ES-I3 (cell line): ENCODE measurements around the gene SCTR.

Experiments
- H3K36me3 ChIP-seq: 2 replicates; pipeline ENCODE4 v1.6.1; 2013; ENCODE audit warnings: mild to moderate bottlenecking, low read length, control low read depth, moderate library complexity; ENCODE audit not compliant: insufficient read depth
- H3K4me1 ChIP-seq: 2 replicates; pipeline ENCODE4 v1.6.1; 2013; ENCODE audit warnings: mild to moderate bottlenecking, control low read depth, low read length; ENCODE audit not compliant: insufficient read depth
- H3K9ac ChIP-seq: 2 replicates; pipeline ENCODE4 v1.6.1; 2013; ENCODE audit warnings: low read depth, mild to moderate bottlenecking, low read length, moderate library complexity
- H3K9me3 ChIP-seq: 2 replicates; pipeline ENCODE4 v1.6.1; 2013; ENCODE audit warnings: mild to moderate bottlenecking, low read length, moderate library complexity; ENCODE audit not compliant: control insufficient read depth, insufficient read depth

SCTR gene

GRCh38 chr2:119446037-119446436, 78.2 kb downstream of the SCTR start:
- Histone ChIP-seq H3K4me1 (peaks cover 3% of the 10 kb centered on the region; the same call in 1 of the 2 replicates), H3K9me3 (no peaks in the 10 kb centered on the region), H3K36me3 (no peaks in the 10 kb centered on the region), H3K9ac (no peak overlapping the region)

- Histone ChIP-seq H3K9ac (no peak overlapping the region), H3K4me1 (no peaks in the 10 kb centered on the region; the same call in 1 of the 2 replicates), H3K36me3 (no peaks in the 10 kb centered on the region), H3K9me3 (no peaks in the 10 kb centered on the region)
These were observed 81.4 kb downstream of the SCTR start for GRCh38 chr2:119442850-119443249.

DNA sequence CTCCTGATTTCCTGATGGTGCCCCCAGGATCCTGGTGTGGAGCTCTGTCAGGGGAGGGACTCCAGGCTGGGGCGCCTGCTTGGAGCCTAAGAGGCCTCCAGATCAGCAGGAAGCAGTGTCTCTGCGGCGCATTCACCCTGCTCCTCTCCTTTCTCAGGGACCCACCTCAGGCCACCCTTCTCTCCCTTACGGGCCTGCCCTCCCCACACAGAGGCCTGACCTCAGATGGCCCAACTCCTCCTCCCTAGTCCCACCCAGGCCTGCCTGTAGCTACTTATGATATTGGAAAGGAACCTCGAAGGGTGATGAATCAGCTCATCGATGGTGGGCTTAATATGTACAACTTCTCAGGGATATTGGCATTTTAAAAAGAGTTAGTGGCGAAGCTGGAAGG, 82.1 kb downstream of the SCTR start:
- Histone ChIP-seq H3K9ac (no peak overlapping the region), H3K9me3 (no peaks in the 10 kb centered on the region), H3K4me1 (no peaks in the 10 kb centered on the region; the same call in 1 of the 2 replicates), H3K36me3 (no peaks in the 10 kb centered on the region)

- H3K9me3 ChIP-seq, result no peaks in the 10 kb centered on the region
- H3K36me3 ChIP-seq, result no peaks in the 10 kb centered on the region
- H3K4me1 ChIP-seq, result no peaks in the 10 kb centered on the region; the same call in 1 of the 2 replicates
- H3K9ac ChIP-seq, result no peak overlapping the region
These were observed 82.7 kb downstream of the SCTR start for GRCh38 chr2:119441376-119442225.

DNA sequence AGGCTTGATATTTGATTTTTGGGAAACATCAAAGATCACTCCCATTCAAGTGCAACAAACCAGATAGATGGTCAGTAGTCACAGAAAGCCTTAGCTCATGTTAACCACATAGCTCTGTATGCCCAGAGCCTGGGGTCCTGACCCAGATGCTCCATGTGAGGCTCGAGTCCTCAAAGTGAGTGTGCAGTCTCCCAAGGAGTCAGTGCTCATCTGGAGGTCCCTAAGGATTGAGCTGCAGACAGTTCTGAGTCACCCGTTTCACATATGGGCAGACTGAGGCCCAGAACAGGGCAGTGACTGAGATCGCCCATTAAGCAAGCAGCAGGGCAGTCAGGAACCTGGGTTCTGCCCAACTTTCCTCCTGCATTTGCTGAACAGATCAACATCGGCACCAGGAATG, 83.4 kb downstream of the SCTR start:
- H3K9ac ChIP-seq, result no peak overlapping the region

GRCh38 chr2:119440501-119440870, 83.8 kb downstream of the SCTR start:
- H3K9me3 ChIP-seq, result no peaks in the 10 kb centered on the region
- H3K4me1 ChIP-seq, result no peaks in the 10 kb centered on the region
- H3K9ac ChIP-seq, result no peak overlapping the region
- H3K36me3 ChIP-seq, result no peaks in the 10 kb centered on the region

More for the DNA sequence above, 83.4 kb downstream of the SCTR start:
- no peaks in the 10 kb centered on the region for H3K9me3 ChIP-seq
- H3K4me1 ChIP-seq, result no peaks in the 10 kb centered on the region
- H3K36me3 ChIP-seq, result no peaks in the 10 kb centered on the region

- Histone ChIP-seq H3K9ac (no peak overlapping the region), H3K4me1 (peaks cover 4% of the 10 kb centered on the region), H3K36me3 (no peaks in the 10 kb centered on the region), H3K9me3 (no peaks in the 10 kb centered on the region)
These were observed 84.4 kb downstream of the SCTR start for GRCh38 chr2:119439574-119440500.

DNA sequence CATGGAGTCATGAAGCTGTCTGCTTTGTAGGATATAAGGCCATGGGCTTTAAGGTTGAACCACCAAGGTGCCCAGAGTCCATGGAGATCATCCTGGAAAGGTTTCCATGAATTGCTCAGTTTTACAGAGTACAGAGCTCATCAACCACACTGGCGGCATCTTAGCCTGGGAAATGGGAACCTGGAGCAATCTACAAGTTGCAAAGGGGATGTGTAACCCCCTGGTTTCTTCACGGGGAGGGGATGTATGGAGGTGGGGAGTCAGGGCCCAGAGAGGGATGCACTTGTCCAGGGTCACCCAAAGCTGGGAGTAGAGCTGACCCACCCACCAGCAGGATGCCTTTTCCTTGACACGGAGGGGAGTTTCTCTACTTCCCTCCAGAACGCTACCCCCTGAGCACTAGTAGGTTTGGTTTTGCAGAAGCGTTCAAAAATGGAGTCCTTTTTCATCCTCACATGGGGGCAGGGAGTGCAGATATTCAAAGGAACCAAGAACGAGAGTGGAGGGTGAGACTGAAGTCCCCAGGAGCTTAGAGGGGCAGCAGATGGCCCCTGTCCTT, 85.5 kb downstream of the SCTR start:
- no peaks in the 10 kb centered on the region for H3K36me3 ChIP-seq
- no peaks in the 10 kb centered on the region for H3K9me3 ChIP-seq
- no peak overlapping the region for H3K9ac ChIP-seq
- peaks cover 9% of the 10 kb centered on the region for H3K4me1 ChIP-seq

DNA sequence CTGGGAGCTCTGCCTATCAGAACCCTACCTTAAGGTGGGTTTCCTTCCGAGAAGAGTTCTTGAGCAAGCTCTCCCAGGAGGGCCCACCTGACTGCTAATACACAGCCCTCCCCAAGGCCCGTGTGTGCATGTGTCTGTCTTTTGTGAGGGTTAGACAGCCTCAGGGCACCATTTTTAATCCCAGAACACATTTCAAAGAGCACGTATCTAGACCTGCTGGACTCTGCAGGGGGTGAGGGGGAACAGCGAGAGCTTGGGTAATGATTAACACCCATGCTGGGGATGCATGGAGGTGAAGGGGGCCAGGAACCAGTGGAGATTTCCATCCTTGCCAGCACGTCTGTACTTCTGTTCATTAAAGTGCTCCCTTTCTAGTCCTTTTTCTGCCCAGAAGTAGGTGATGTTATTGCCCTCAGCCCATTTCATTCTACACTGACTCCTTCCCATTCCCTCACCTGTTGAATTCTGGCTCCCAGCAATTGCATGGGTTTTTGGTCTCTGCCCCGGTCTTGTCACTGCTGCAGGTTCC, 86.1 kb downstream of the SCTR start:
- Histone ChIP-seq H3K36me3 (no peaks in the 10 kb centered on the region), H3K9me3 (no peaks in the 10 kb centered on the region), H3K9ac (no peak overlapping the region), H3K4me1 (peaks cover 9% of the 10 kb centered on the region)

DNA sequence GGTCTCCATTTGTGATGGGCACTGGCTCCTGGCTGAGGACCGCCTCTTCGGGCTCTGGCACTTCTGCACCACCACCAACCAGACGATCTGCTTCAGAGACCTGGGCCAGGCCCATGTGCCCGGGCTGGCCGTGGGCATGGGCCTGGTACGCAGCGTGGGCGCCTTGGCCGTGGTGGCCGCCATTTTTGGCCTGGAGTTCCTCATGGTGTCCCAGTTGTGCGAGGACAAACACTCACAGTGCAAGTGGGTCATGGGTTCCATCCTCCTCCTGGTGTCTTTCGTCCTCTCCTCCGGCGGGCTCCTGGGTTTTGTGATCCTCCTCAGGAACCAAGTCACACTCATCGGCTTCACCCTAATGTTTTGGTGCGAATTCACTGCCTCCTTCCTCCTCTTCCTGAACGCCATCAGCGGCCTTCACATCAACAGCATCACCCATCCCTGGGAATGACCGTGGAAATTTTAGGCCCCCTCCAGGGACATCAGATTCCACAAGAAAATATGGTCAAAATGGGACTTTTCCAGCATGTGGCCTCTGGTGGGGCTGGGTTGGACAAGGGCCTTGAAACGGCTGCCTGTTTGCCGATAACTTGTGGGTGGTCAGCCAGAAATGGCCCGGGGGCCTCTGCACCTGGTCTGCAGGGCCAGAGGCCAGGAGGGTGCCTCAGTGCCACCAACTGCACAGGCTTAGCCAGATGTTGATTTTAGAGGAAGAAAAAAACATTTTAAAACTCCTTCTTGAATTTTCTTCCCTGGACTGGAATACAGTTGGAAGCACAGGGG, 87.1 kb downstream of the SCTR start:
- no peaks in the 10 kb centered on the region for H3K36me3 ChIP-seq
- no peak overlapping the region for H3K9ac ChIP-seq
- H3K9me3 ChIP-seq, result no peaks in the 10 kb centered on the region
- peaks cover 16% of the 10 kb centered on the region for H3K4me1 ChIP-seq

DNA sequence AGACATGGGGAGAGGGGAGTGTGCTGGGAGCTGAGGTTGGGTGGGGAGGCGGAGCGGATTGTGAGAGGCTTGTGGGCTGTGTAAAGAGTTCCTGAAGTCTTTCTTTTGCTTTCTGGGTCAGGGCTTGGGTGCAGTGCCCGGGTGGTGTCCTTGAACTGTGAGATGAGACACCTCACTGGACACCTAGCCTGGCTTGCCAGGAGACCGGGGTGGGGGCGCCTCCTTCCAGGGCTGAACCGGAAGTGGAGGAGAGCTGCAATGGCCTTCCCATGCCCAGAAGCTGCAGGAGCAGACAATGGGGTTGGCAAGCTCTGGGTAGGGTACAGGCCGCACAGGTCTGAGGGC, 88.4 kb downstream of the SCTR start:
- Histone ChIP-seq H3K36me3 (no peaks in the 10 kb centered on the region), H3K4me1 (peaks cover 16% of the 10 kb centered on the region), H3K9ac (no peak overlapping the region), H3K9me3 (no peaks in the 10 kb centered on the region)

DNA sequence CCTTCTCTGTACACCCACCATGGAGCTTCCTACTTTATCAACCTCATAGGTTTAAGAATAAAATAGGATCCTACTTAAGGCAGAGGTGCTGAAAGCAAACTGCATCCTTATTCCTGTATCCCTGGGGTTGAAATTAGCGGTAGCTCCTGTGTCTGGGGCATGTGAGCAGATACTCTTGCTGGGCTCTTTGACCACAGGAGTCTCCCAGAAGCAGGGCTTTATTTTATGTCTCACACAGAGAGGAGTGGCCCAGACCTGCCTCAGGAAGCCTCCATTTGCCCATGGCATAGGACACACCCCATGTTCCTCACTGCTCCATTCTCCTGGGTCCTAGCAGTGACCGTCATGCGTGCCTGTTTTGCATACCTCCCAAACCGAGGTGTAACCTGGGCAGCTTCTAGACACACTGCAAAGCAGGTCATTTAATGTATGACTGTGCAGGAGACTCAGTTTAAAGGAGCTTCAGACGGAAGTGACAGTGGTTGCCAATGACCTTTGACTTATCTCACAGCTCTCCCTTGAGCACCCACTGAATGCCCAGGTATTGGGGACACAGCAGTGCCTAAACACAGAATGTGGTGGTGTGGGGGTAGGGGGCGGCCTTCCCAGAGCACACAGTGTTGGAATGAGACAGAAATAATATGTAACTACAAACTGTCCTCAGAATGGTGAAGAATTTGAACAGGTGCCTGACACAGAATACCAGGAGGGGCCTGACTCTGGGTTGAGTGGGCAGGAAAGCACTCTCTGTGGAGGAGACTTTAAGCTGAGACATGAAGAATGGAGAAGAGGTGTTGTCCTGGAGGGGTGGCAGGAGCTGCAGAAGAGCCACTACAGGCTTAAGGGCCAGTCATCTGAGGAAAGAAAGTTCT, 89.0 kb downstream of the SCTR start:
- H3K9me3 ChIP-seq, result no peaks in the 10 kb centered on the region
- no peak overlapping the region for H3K9ac ChIP-seq
- no peaks in the 10 kb centered on the region for H3K36me3 ChIP-seq
- H3K4me1 ChIP-seq, result peaks cover 16% of the 10 kb centered on the region

- no peaks in the 10 kb centered on the region for H3K36me3 ChIP-seq
- H3K9me3 ChIP-seq, result no peaks in the 10 kb centered on the region
- peaks cover 16% of the 10 kb centered on the region for H3K4me1 ChIP-seq
- H3K9ac ChIP-seq, result no peak overlapping the region
These were observed 89.6 kb downstream of the SCTR start for GRCh38 chr2:119434664-119435063.
